ENCODE data around the gene ZBTB4.
A peak's percentile ranks its signal among the peaks of the same experiment; 100 is the strongest.

The ZBTB4 gene

GRCh38 chr17:7416323-7416722 is 63.1 kb downstream of the ZBTB4 start:
- DNase-seq = peak; percentile 30

GRCh38 chr17:7415784-7416183 is 63.6 kb downstream of the ZBTB4 start:
- no peak for DNase-seq

- DNase-seq = no peak
Measured at GRCh38 chr17:7414837-7415236, 64.6 kb downstream of the ZBTB4 start.

- no peak for DNase-seq
Measured at GRCh38 chr17:7413346-7413985, 66.0 kb downstream of the ZBTB4 start.

GRCh38 chr17:7411427-7411750 is 68.0 kb downstream of the ZBTB4 start:
- no peak for DNase-seq

GRCh38 chr17:7410634-7411426 is 68.6 kb downstream of the ZBTB4 start:
- DNase-seq = no peak

- no peak for DNase-seq
Measured at GRCh38 chr17:7409716-7410115, 69.7 kb downstream of the ZBTB4 start.
